Panc1 (cell line): ENCODE measurements around the gene RBM22.

Experiments used
- CTCF ChIP-seq: fragments of 450-650 bp; IDR thresholded peaks from 2 replicates; pipeline ENCODE4 v1.5.1; 2017; ENCODE audit warnings: mild to moderate bottlenecking
- REST ChIP-seq, 2 experiments: IDR thresholded peaks; 2 replicates each; pipeline ENCODE4 v1.6.1; 2011 to 2012; ENCODE audit warnings: low read depth in 2 of 2, control low read depth in 1 of 2, low read length in 1 of 2, mild to moderate bottlenecking in 1 of 2, moderate library complexity in 1 of 2; ENCODE audit not compliant: insufficient read depth in 1 of 2

DNA sequence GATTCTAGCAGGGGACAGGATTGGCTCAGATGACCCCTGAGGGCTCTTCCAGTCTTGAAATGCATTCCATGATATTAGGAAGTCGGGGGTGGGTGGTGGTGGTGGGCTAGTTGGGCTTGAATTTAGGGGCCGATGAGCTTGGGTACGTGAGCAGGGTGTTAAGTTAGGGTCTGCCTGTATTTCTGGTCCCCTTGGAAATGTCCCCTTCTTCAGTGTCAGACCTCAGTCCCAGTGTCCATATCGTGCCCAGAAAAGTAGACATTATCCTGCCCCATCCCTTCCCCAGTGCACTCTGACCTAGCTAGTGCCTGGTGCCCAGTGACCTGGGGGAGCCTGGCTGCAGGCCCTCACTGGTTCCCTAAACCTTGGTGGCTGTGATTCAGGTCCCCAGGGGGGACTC lies 42.7 kb downstream of the RBM22 start:
- no peak for TF ChIP-seq CTCF
- TF ChIP-seq REST (IDR thresholded peaks at IDR 0.05; ENCODE audit: insufficient read depth in 1 of 2, low read depth in 2 of 2, low read length in 1 of 2): no peak
